HG02642 (cell line): Measurements from ENCODE around the gene AP2S1.
"Not testable (repeated sequence)": the region's sequence is repeated elsewhere in the genome, so short reads cannot be mapped to it uniquely, and the experiment has no call there.

Experiments
- ATAC-seq: cut with Tn5 transposase; IDR thresholded peaks from one replicate; pipeline ENCODE4 v1.9.1; 2021; ENCODE audit warnings: mild to moderate bottlenecking; ENCODE audit not compliant: unreplicated experiment, poor library complexity

Gene AP2S1

DNA sequence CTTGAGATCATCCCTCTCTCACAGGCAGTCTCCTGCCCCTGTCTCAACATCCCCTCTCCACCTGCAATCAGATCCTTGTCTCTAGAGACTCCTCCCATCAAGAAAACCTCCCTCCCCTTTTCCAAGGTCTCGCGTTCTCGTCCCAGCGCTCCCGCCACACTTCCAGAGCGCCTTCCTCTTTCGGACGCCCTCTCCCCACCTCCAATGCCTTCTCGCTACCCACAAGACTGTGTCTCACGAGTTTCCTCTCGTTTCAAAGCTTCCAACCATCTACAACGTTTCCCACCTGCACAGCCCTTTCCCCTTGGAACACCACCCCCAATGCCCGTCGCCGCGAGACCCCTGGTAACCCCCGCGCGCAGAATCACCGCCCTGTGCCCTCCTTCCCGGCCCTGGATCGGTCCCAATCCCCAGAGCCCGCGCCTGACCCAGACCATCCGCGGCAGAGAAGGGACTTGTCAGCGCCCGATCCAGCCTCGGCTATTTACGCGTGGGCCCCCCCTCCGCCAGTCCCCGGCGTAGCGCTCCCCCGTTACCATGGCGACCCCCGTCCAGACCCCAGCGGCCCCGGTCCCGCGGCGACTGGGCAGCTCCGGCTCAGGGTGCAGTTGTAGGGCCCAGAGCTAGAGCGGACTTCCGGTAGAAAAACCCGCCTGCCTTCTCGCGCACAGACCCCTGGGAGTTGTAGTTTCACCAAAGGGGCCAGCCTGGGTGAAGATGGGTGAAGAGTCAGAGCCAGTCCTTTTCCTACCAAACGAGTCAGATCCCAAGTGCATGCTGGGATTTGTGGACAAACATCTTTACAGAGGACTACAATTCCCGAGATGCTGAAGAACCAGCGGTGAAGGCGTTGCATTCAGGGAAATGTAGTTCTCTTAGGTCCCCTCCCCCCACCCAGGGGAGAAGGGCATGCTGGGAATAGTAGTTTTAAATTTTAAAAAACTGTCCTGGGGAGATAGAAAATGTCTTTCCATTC lies at the start of gene AP2S1:
Gene AP2S1 (minus strand): TSS at position 619 of the 976 bp plus-strand sequence. CDS start 80 bp downstream, at position 539.
- peak; percentile 96 for ATAC-seq

GRCh38 chr19:46900341-46900740 lies 49.7 kb upstream of the AP2S1 start:
- no peak for ATAC-seq

DNA sequence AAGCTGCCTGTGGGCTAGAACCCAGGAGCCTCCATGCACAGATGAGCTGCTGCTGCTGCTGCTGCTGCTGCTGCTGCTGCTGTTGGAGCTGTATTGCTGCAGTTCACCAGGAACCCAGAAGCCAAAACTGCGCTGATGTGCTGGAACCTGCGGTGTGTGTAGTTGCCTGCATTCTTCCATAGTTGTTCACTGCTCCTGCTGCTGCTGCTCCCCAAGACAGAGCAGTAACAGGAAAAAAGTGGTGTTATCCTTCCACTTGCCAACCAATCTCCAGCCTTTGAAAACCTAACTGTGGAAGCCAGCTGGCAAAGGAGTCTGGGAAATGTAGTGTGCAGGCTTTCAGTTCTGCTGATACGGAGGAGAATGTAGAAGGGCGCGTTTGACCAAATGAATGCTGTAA lies 48.1 kb upstream of the AP2S1 start:
- ATAC-seq, result no peak

GRCh38 chr19:46896076-46896794 lies 45.6 kb upstream of the AP2S1 start:
- ATAC-seq, result no peak

DNA sequence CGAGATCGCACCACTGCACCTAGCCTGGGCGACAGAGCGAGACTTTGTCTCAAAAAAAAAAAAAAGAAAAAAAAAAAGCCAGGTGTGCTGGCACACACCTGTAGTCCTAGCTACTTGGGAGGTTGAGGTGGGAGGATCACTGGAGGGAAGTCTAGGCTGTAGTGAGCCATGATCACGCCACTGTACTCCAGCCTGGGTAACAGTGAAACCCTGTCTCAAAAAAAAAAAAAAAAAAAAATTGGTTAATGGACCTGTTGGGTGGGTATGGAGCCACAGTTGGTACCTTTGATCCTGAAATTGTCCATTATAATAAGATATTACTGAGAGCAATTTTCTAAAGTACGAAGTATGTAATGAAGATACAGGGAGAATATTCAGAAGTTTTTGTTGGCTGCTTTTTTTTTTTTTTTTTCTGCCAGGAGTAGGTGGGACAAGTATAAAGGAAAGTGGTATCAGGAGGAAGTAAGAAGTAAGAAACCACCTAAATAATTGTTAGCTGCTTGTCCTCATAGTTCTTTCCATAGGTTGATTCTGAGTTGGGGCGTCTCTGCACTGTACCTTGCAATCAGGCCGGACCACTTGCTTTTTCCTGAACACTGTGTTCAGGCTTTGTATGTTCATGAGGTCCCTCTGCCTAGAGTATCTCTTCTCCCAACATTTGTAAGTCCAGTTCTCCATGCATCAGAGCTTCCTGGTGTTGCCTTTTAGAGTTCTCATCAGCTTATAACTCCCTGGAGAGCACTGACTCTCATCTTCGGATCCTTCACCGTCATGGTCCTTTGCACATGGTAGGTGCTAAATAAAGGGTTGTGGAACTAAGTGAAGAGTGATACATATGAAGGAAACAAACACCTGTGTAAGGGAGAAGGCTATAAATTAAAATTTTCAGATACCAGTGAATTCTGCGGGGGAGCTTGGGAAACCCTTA lies 41.9 kb upstream of the AP2S1 start:
- ATAC-seq, result no peak

GRCh38 chr19:46890423-46891170 lies 40.0 kb upstream of the AP2S1 start:
- ATAC-seq, result no peak

- ATAC-seq, result no peak
Observed at GRCh38 chr19:46887240-46887782, 36.7 kb upstream of the AP2S1 start.

- ATAC-seq, result no peak
Observed at GRCh38 chr19:46886546-46887239, 36.0 kb upstream of the AP2S1 start.

DNA sequence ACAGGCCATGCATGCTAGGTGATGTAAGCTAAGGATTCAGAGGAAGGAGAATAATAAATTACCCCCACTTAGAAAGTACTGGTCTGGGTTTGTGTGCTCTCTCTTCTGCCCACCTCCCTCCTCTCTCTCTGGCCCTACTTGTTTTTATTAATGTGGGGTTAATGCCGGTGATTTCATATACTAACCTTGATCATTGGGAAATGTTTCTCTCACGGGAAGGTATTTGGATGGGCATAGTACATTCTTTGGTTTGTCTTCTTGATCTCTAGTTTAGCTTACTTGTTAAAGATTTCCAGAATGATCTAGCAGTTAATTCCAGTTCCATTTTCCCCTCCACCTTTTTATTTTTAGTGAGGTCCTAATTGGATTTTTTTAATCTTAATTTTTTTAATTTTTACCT lies 34.8 kb upstream of the AP2S1 start:
- ATAC-seq, result no peak

DNA sequence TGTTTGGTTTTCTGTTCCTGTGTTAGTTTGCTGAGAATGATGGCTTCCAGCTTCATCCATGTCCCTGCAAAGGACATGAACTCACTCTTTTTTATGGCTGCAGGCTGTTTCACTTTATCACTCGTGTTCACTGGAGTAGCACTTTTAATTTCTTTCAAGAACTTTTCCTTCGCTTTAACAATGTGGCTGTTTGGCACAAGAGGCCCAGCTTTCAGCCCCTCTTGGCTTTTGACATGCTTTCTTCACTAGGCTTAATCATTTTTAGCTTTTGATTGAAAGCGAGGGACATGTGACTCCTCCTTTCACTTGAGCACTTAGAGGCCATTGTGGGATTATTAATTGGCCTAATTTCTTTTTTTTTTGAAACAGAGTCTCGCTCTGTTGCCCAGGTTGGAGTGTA lies 32.1 kb upstream of the AP2S1 start:
- ATAC-seq, result not testable (repeated sequence)

GRCh38 chr19:46882034-46882433 lies 31.4 kb upstream of the AP2S1 start:
- ATAC-seq, result no peak

- no peak for ATAC-seq
Observed at GRCh38 chr19:46881092-46881491, 30.4 kb upstream of the AP2S1 start.

- no peak for ATAC-seq
Observed at GRCh38 chr19:46880431-46880830, 29.8 kb upstream of the AP2S1 start.

DNA sequence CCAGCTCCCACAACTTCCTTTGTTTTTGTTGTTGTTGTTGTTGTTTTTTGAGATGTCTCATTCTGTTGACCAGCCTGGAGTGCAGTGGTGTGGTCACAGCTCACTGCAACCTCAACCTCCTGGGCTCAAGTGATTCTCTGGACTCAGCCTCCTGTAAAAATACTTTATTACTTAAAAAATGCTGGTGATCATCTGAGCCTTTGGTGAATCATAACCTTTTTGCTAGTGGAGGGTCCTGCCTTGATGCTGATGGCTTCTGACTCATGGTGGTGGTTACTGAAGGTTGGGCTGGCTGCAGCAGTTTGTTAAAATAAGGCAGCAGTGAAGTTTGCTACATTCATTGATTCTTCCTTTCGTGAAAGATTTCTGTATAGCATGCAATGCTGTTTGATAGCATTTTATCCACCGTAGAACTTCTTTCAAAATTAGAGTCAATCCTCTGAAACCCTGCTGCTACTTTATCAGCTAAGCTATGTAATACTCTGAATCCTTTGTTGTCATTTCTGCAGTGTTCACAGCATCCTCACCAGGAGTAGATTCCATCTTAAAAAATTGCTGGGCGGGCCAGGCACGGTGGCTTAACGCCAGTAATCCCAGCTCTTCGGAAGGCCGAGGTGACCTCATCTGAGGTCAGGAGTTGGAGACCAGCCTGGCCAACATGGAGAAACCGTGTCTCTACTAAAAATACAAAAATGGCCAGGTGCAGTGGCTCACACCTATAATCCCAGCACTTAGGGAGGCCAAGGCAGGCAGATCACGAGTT lies 28.1 kb upstream of the AP2S1 start:
- ATAC-seq, result no peak

DNA sequence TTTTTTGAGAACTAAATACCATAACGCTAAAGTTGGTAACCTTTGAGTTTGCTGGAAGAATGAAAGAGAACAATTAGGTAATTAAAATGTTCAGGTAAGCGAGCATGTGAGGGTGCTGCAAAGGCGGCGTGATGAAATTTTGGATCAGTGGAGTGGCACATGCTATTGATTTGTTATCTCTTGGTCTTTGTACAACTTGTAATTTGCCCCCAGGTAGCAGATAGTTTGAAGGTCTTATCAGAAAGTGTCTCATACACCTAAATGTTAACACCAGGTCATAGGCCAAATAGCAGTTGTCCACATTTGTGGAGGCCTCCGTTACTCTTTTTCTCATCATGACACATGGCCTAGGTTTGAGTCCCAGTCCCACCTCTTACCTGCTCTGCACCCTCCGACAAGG lies 25.0 kb upstream of the AP2S1 start:
- ATAC-seq, result no peak

DNA sequence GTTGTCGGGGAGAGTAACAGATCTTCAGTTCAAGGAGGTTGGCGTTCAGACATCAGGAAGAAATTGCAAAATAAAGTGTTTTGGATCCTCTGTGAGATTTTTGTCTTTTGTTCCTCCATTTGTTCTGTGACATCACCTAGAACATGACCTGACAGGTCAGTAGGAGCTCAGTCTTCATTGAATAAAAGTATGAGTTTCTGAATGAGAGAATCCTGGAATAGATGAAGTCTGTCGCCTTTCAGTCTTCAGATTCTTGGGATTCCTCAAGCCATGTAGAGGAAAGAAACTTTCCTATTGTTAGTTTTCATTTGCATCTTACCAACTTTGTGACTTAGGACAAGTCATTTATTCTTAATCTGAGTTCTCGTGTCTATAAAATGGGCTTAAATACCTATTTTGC lies 24.6 kb upstream of the AP2S1 start:
- no peak for ATAC-seq

GRCh38 chr19:46872967-46873366 lies 22.3 kb upstream of the AP2S1 start:
- ATAC-seq, result no peak

DNA sequence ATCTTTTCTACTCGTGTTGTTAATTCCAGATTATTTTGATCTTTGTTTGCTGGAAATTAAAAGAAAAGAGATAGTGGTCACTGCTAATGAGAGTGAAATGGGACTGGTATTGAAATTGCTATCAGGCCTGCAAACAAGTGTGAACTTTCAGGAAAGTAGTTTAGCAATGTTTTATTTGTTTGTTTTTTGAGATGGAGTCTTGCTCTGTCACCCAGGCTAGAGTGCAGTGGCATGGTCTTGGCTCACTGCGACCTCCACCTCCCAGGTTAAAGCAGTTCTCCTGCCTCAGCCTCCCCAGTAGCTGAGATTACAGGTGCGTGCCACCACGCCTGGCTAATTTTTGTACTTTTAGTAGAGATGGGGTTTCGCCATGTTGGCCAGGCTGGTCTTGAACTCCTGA lies 20.5 kb upstream of the AP2S1 start:
- not testable (repeated sequence) for ATAC-seq
